SK-N-MC (cell line): ENCODE measurements around the gene AHRR.

Experiments
- EZH2 ChIP-seq: fragments of 200-600 bp; sonication (generic); IDR thresholded peaks from one replicate; pipeline ENCODE4 v1.6.1; 2017; ENCODE audit warnings: antibody characterized with exemption
- FOXP2 ChIP-seq: optimal IDR thresholded peaks from 2 replicates; pipeline ENCODE3; 2011; ENCODE audit warnings: mild to moderate bottlenecking, moderate library complexity; ENCODE audit not compliant: insufficient read depth; ENCODE audit errors: extremely low read length, control extremely low read depth

DNA sequence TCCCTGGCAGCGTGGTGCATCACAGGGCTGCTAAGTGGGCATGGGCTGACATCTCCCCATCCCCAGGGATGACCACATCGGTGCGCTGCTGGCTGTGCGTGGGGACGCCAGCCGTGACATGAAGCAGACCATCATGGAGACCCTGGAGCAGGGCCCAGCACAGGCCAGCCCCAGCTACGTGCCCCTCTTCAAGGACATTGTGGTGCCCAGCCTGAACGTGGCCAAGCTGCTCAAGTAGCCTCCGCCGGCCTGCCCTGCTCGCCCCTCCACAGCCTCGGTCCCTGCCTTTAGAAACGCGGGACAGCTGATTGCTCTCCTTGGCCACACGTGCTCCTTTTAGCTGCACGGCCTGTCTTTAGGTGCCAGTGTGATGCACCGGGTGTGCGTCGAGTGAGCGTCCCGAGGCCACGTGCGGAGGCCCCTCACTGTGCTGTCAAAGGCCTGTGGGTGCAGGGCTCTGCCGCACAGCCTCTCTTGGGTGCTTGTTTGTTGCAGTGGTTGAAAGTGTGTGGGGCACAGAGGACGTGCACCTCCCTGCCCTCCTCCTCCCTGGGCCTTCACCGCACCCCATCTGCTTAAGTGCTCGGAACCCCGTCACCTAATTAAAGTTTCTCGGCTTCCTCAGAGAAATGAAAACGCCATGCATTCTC, 145.3 kb downstream of the AHRR start:
- TF ChIP-seq EZH2 (no peak), FOXP2 (no peak)
